ENCODE measurements around the gene CELF4. TPM values are rescaled to one million over a fixed set of nuclear protein-coding genes. Genes with fewer than 3 reads are reported as not detected.

Gene CELF4
- polyA plus RNA-seq, 1 experiment: not detected

DNA sequence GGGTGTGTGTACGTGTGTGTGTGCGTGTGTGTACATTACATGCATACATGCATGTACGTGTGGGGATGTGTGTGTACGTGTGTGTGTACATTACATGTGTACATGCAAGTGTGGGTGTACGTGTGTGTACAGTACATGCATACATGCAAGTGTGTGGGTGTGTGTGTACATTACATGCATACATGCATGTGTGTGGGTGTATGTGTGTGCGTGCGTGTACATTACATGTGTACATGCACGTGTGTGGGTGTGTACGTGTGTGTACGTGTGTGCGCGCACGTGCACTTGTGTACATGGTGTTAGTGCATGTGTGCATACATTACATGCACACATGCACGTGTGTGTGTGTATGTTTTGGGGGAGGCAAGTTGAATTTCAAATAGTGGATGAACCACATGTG, 300.6 kb downstream of the CELF4 start:
- H3K4me3 ChIP-seq (ENCODE audit: low read depth, low read length): no peak overlapping the region
- POLR2A ChIA-PET: no interaction called here
- H3K27me3 ChIP-seq (ENCODE audit: control insufficient read depth, insufficient read depth, low read length): peaks cover 3% of the 10 kb centered on the region
- CTCF ChIA-PET: no interaction called here
- no peak for TF ChIP-seq CTCF (IDR thresholded peaks at IDR 0.05; ENCODE audit: insufficient read depth, low read depth, low read length)
- no peaks in the 10 kb centered on the region for H3K36me3 ChIP-seq (ENCODE audit: control insufficient read depth, insufficient read depth, low read length)
- DNase-seq (ENCODE audit: low read depth): no peak

DNA sequence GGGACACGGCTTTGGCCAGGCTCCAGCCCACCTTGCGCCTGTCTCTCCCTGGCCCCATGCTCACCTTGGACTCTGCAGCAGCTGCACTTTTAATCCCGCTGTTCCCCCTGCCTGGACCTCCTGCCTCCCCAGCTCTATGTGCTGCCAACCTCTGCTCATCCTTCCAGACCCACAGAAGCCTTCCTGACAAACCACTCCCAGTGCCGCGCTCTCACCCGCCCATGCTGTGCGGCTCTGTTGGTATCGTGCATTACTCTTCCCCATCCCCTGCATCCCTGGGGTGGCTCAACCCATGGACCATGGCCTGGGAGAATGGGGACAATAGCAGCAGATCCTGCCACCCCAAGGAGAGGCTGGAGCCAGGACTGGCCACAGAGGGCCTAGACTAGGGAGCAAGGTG, 303.6 kb downstream of the CELF4 start:
- ChIA-PET CTCF (no interaction called here), POLR2A (no interaction called here)
- H3K4me3 ChIP-seq (ENCODE audit: low read depth, low read length): no peak overlapping the region
- no peaks in the 10 kb centered on the region for H3K36me3 ChIP-seq (ENCODE audit: control insufficient read depth, insufficient read depth, low read length)
- peaks cover 8% of the 10 kb centered on the region for H3K27me3 ChIP-seq (ENCODE audit: control insufficient read depth, insufficient read depth, low read length)
- TF ChIP-seq CTCF (IDR thresholded peaks at IDR 0.05; ENCODE audit: insufficient read depth, low read depth, low read length): no peak
- DNase-seq (ENCODE audit: low read depth): no peak

DNA sequence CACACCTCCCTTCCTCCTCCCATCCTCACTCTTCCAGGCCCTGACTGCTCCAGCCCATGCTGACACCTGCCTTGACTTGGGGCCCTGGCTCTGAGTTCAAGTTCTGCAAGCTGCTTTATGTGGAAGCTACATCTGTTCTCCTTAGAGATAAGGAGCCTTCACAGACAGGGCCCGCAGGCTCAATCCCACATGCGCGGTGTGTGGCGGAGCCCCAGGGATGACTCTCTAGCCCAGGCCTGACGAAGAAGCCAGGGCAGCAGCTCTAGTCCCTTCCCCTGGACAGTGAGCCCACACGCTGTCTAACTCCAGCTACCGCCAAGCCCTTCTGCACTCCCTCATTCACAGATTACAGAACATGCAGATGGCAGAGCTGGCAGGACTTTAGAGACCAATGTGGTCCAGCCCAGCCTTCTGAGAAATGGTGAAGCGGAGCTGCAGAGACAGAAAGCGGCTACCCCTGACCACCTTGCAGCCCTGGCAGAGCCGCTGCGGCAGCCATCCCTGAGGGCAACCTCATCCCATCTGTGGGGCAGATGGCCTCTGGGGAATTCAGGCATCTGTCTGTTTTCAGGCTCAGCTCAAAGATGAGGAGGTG, 304.3 kb downstream of the CELF4 start:
- POLR2A ChIA-PET: interaction anchor here (0.6 kb wide), 1 partner anchor 68 kb away, joined by 5 read pairs; no protein-coding TSS in a partner anchor
- DNase-seq (ENCODE audit: low read depth): no peak
- no peak overlapping the region for H3K4me3 ChIP-seq (ENCODE audit: low read depth, low read length)
- peaks cover 11% of the 10 kb centered on the region for H3K27me3 ChIP-seq (ENCODE audit: control insufficient read depth, insufficient read depth, low read length)
- no peaks in the 10 kb centered on the region for H3K36me3 ChIP-seq (ENCODE audit: control insufficient read depth, insufficient read depth, low read length)
- CTCF ChIA-PET: no interaction called here
- TF ChIP-seq CTCF (IDR thresholded peaks at IDR 0.05; ENCODE audit: insufficient read depth, low read depth, low read length): no peak

- POLR2A ChIA-PET: no interaction called here
These were observed 305.1 kb downstream of the CELF4 start for GRCh38 chr18:37260367-37261093.

DNA sequence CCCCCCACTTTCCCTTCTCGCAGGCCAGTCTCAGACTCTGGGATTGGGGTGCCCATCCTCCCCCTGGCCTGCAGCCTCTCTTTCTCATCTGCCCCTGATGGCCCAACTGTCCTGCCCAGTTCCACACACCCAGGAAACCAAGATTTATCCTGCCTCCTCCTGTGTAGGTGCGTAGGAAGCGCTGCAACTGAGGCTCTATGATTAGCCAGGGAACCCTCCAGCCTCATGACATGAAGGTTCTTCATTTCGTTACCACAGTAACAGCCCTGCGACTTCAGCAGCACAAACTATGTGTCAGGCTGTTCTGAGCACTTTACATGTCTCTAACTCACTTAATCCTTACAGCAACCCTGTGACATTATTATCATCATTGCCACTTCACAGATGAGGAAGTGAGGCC, 305.9 kb downstream of the CELF4 start:
- CTCF ChIA-PET: no interaction called here
- no peak for TF ChIP-seq CTCF (IDR thresholded peaks at IDR 0.05; ENCODE audit: insufficient read depth, low read depth, low read length)
- no peaks in the 10 kb centered on the region for H3K36me3 ChIP-seq (ENCODE audit: control insufficient read depth, insufficient read depth, low read length)
- H3K4me3 ChIP-seq (ENCODE audit: low read depth, low read length): no peak overlapping the region
- POLR2A ChIA-PET: no interaction called here
- H3K27me3 ChIP-seq (ENCODE audit: control insufficient read depth, insufficient read depth, low read length): peaks cover 22% of the 10 kb centered on the region
- DNase-seq (ENCODE audit: low read depth): no peak

More at GRCh38 chr18:37260367-37261093, 305.1 kb downstream of the CELF4 start:
- no peak for TF ChIP-seq CTCF (IDR thresholded peaks at IDR 0.05; ENCODE audit: insufficient read depth, low read depth, low read length)
- no peak overlapping the region for H3K4me3 ChIP-seq (ENCODE audit: low read depth, low read length)
- CTCF ChIA-PET: no interaction called here
- H3K27me3 ChIP-seq (ENCODE audit: control insufficient read depth, insufficient read depth, low read length): peaks cover 16% of the 10 kb centered on the region
- H3K36me3 ChIP-seq (ENCODE audit: control insufficient read depth, insufficient read depth, low read length): no peaks in the 10 kb centered on the region
- no peak for DNase-seq (ENCODE audit: low read depth)
